Suprapubic skin (tissue), 3 donors: ENCODE data around the gene SLC15A1.

Experiments used
- CTCF ChIP-seq, 2 donors: fragments of 200-600 bp in 1 of 2; fragments of 450-650 bp in 1 of 2; sonication (generic) in 1 of 2; IDR thresholded peaks; one replicate each; pipeline ENCODE4 v1.5.1; 2016 to 2019; ENCODE audit warnings: antibody characterized with exemption in 2 of 2, mild to moderate bottlenecking in 1 of 2, moderate library complexity in 1 of 2
- POLR2A ChIP-seq, 2 donors: fragments of 450-650 bp; IDR thresholded peaks; one replicate each; pipeline ENCODE4 v1.6.1; 2017; ENCODE audit warnings: antibody characterized with exemption in 2 of 2, mild to moderate bottlenecking in 2 of 2, moderate library complexity in 2 of 2

DNA sequence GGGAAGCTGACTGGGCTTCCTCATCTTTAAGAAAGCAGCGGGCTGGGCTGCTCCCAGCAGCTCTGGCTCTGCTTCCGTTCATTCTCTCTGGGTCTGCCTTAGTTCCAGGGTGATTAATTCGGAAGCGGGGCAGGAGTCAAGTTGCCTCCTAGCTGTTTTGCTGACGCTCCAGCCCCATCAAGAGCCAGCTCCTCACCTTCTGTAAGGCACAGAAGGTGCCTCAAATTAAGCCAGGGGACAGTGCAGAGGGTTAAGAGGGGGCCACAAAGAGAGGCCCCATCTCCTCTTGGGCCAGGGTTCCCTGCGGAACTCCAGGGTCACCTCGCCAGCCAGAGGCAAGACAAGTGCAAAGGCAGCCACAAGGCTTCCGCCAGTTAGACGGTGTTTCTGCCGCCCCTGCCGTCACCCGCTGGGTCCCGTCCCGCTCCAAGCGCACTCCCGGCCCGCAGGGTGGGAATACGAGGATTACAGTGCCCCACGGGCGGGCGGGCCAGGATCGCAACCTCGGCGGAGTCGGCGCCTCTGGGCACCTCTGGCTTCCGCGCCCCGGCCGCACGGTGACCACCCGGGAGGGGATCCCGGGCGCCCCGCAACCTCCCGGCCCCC lies 508 bp downstream of the SLC15A1 start:
- TF ChIP-seq POLR2A (IDR thresholded peaks at IDR 0.05) (no peak), CTCF (IDR thresholded peaks at IDR 0.05) (no peak)
